Measurements from ENCODE around the gene ZSWIM5.

DNA sequence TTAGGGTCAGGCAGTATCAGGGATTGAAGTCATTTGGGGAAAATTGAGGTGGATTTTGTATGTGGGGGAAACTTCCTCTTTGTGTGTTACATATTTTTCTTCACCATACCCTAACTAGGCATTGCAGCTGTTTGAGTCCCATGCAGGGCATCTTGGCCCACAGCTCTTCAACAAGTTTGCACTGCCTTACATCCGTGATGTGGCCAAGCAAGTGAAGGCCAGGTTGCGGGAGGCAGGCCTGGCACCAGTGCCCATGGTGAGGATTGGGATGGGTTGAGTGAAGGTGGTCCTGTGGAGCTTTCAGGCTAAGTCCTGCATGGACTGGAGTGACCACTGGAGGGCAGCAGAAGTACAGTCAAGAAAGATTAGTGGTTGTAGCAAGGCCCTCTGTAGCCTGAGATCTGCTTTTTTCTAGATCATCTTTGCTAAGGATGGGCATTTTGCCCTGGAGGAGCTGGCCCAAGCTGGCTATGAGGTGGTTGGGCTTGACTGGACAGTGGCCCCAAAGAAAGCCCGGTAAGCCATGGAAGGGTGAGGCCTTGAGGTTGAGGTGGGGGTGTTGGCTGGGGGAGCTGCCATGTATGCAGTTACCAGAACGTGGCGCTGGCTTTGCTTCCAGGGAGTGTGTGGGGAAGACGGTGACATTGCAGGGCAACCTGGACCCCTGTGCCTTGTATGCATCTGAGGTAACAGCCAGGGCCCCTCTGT, 191.9 kb downstream of the ZSWIM5 start:
- TF ChIP-seq, protein P1, sequence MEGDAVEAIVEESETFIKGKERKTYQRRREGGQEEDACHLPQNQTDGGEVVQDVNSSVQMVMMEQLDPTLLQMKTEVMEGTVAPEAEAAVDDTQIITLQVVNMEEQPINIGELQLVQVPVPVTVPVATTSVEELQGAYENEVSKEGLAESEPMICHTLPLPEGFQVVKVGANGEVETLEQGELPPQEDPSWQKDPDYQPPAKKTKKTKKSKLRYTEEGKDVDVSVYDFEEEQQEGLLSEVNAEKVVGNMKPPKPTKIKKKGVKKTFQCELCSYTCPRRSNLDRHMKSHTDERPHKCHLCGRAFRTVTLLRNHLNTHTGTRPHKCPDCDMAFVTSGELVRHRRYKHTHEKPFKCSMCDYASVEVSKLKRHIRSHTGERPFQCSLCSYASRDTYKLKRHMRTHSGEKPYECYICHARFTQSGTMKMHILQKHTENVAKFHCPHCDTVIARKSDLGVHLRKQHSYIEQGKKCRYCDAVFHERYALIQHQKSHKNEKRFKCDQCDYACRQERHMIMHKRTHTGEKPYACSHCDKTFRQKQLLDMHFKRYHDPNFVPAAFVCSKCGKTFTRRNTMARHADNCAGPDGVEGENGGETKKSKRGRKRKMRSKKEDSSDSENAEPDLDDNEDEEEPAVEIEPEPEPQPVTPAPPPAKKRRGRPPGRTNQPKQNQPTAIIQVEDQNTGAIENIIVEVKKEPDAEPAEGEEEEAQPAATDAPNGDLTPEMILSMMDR (IDR thresholded peaks at IDR 0.05): peak; percentile 77 to 86 (median 83)
- TF ChIP-seq POLR2AphosphoS5 (IDR thresholded peaks at IDR 0.05; ENCODE audit: insufficient read depth in 1 of 2, low read depth in 1 of 2) (no peak), POLR2A (IDR thresholded peaks at IDR 0.05) (no peak)
